Measurements from ENCODE around the gene ZNF488. TPM values are rescaled to one million over a fixed set of nuclear protein-coding genes. Genes with fewer than 3 reads are reported as not detected.

Gene ZNF488, protein sequence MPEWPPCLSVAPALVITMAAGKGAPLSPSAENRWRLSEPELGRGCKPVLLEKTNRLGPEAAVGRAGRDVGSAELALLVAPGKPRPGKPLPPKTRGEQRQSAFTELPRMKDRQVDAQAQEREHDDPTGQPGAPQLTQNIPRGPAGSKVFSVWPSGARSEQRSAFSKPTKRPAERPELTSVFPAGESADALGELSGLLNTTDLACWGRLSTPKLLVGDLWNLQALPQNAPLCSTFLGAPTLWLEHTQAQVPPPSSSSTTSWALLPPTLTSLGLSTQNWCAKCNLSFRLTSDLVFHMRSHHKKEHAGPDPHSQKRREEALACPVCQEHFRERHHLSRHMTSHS
- total RNA-seq = 2.9 and 3.2 TPM in 2 replicates
- long read RNA-seq = 0 reads

DNA sequence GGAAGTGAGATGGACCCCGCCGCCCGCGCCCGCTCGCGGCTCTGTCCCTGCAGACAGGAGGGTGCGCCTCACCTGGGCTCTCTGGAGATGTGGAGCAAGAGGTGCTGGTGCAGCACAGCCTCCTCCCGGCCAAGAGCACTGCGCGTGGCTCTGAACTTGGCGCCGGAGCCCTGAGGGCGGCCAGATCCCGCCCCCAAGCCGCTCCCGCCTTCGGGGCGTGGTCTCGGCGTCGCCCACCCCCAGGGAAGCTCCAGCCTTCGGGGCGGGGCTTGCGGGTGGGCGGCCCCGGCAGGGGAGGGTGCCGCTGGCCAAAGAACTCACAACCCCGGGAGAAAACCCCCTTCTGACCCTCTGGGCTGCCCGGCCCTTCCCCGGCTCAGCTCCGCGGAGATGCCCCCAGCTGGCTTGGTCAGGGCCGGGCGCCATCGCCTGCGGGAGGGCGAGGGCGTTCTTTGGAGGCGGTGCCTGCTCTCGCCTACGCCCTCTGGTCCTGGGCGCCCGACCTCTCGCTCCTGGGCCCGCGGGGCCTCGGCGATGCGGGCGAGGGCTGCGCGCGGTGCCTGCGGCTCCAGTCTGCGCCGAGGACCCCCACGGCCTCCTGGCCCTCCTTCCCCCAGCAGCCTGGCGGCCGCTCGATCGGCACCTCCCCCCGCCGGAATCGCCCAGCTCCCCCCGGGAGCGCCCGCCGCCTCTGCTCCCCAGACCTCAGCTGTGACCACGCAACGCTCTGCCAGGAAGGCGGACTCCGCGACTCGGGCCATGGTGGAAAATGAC is at the start of gene ZNF488:
Gene ZNF488, minus strand, starts transcription at position 146 of the 774 bp plus-strand sequence. CDS start 15,464 bp downstream, outside the sequence.
- H3K4me1 Mint-ChIP-seq = peaks cover 30% of the 10 kb centered on the region
- H3K4me3 Mint-ChIP-seq = peak within 1 kb of the TSS; percentile 90
- DNase-seq (ENCODE audit: low read depth, low spot score) = peak; percentile 71
- H3K36me3 Mint-ChIP-seq (ENCODE audit: low read depth) = no peaks in the 10 kb centered on the region
- H3K27ac Mint-ChIP-seq (ENCODE audit: unreplicated experiment) = no peak within 1 kb of the TSS
- no peaks in the 10 kb centered on the region for H3K9me3 Mint-ChIP-seq
- TF ChIP-seq, protein P1, sequence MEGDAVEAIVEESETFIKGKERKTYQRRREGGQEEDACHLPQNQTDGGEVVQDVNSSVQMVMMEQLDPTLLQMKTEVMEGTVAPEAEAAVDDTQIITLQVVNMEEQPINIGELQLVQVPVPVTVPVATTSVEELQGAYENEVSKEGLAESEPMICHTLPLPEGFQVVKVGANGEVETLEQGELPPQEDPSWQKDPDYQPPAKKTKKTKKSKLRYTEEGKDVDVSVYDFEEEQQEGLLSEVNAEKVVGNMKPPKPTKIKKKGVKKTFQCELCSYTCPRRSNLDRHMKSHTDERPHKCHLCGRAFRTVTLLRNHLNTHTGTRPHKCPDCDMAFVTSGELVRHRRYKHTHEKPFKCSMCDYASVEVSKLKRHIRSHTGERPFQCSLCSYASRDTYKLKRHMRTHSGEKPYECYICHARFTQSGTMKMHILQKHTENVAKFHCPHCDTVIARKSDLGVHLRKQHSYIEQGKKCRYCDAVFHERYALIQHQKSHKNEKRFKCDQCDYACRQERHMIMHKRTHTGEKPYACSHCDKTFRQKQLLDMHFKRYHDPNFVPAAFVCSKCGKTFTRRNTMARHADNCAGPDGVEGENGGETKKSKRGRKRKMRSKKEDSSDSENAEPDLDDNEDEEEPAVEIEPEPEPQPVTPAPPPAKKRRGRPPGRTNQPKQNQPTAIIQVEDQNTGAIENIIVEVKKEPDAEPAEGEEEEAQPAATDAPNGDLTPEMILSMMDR (conservative IDR thresholded peaks at IDR 0.05) = no peak
- H3K27me3 Mint-ChIP-seq (ENCODE audit: low read depth) = peaks cover 62% of the 10 kb centered on the region

DNA sequence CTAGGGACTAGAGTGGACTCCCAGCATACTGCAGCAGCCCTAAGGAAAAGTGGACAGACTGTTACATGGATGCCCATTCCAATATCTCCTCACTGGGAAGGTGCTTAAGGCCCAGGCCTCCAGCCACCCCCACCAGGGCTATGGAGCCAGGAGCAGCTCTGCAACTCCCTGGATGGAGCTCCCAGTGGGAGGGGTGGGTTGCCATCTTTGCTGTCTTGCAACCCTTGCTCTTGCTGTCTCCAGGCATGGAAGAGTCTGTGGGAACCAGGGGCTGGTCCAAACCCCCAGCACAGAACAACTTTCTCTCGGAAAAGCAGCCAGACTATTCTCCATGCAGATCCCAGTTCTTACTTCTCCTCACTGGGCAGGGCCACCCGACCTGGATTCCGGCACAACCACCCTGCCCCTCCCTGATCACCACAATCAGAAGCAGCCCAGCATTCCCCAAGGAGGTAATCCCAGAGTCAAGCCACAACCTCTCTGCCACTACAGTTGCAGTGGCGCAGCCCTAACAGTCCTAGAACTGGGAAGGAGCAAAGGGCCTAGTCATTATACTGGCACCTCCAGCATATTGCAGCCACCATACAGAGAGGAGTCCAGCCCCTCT is 41.8 kb upstream of the ZNF488 start:
- H3K27ac Mint-ChIP-seq (ENCODE audit: unreplicated experiment) = no peak overlapping the region
- H3K27me3 Mint-ChIP-seq (ENCODE audit: low read depth) = peaks cover 22% of the 10 kb centered on the region
- DNase-seq (ENCODE audit: low read depth, low spot score) = no peak
- H3K4me1 Mint-ChIP-seq = peaks cover 10% of the 10 kb centered on the region
- H3K9me3 Mint-ChIP-seq = peaks cover 5% of the 10 kb centered on the region
- H3K4me3 Mint-ChIP-seq = no peak overlapping the region
- no peaks in the 10 kb centered on the region for H3K36me3 Mint-ChIP-seq (ENCODE audit: low read depth)
- TF ChIP-seq, protein P1 (conservative IDR thresholded peaks at IDR 0.05) = no peak

DNA sequence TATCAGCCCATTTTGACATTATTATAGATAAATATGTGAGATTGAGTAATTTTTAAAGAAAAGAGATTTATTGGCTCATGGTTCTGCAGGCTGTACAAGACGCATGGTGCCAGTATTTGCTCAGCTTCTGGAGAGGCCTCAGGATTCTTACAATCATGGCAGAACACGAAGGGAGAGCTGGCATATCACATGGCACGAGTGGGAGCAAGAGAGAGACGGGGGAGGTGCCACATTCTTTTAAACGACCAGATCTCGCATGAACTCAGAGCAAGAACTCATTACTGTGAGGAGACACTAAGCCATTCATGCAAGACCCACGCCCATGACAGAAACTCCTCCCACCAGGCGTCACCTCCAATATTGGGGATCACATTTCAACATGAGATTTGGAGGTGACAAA is 40.1 kb upstream of the ZNF488 start:
- DNase-seq (ENCODE audit: low read depth, low spot score) = no peak
- TF ChIP-seq, protein P1 (conservative IDR thresholded peaks at IDR 0.05) = no peak
- peaks cover 16% of the 10 kb centered on the region for H3K4me1 Mint-ChIP-seq
- no peak overlapping the region for H3K27ac Mint-ChIP-seq (ENCODE audit: unreplicated experiment)
- H3K4me3 Mint-ChIP-seq = no peak overlapping the region
- peaks cover 8% of the 10 kb centered on the region for H3K27me3 Mint-ChIP-seq (ENCODE audit: low read depth)
- no peaks in the 10 kb centered on the region for H3K36me3 Mint-ChIP-seq (ENCODE audit: low read depth)
- peaks cover 5% of the 10 kb centered on the region for H3K9me3 Mint-ChIP-seq

DNA sequence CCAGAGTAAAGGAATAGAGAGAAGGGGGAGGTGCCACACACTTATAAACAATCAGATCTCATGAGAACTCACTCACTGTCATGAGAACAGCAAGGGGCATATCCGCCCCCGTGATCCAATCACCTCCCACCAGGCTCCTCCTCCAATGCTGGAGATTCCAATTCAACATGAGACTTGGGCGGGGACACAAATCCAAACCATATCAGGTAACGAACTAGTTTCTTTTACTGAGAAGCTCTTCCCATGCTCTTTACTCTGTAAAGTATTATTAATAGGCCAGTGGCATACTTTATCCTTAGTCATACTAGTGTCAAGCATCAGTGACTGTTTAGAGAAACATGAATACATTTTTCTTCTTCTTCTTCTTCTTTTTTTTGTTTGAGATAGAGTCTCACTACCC is 39.4 kb upstream of the ZNF488 start:
- Mint-ChIP-seq H3K4me3 (no peak overlapping the region), H3K27me3 (ENCODE audit: low read depth) (peaks cover under 1% of the 10 kb centered on the region), H3K36me3 (ENCODE audit: low read depth) (no peaks in the 10 kb centered on the region), H3K4me1 (peaks cover 16% of the 10 kb centered on the region), H3K9me3 (no peaks in the 10 kb centered on the region), H3K27ac (ENCODE audit: unreplicated experiment) (no peak overlapping the region)
- TF ChIP-seq, protein P1 (conservative IDR thresholded peaks at IDR 0.05) = no peak
- no peak for DNase-seq (ENCODE audit: low read depth, low spot score)

DNA sequence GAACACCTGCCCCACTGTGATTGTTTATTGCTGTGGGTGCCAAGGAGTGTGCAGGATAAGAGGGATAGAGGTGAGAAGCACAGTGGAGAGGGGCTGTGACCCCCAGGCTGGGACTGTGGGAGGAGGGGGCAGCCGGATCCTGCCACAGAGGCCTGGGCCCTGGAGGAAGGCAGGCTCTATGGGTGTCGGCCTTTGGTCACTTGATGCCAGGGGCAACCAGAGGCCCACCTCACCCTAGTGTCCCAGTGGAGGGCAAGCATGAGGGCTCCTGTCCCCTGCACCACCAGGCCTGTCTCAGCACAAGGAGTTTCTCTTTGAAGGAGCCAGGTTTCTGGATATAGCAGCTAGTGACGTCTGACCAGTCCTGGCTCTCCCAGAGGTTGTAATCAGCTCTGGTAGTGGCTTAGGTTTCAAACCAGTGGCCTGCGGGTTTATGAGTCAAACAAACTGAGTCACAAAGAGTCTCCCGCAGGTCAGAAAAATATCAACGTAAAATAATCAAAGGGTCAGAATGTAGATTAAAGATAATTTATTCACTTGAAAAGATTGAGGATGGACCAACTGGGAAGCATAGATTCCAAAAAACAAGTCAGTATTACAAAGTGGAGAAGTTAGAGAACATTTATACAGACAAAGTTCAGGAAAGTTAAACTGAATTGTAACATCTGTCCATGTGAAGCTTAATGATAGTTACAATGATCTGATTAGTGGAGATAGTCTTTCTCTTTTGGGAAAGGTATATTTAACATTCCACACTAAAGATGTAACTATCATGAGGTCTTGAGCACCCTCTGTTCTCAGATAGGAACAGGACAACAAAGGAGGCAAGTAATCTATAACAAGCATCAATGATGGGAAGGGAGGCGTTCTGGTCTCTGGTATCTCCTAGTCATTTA is 37.2 kb upstream of the ZNF488 start:
- Mint-ChIP-seq H3K27ac (ENCODE audit: unreplicated experiment) (peak overlapping the region; percentile 88), H3K9me3 (no peaks in the 10 kb centered on the region), H3K36me3 (ENCODE audit: low read depth) (no peaks in the 10 kb centered on the region), H3K4me3 (no peak overlapping the region), H3K4me1 (peaks cover 16% of the 10 kb centered on the region), H3K27me3 (ENCODE audit: low read depth) (no peaks in the 10 kb centered on the region)
- no peak for DNase-seq (ENCODE audit: low read depth, low spot score)
- TF ChIP-seq, protein P1 (conservative IDR thresholded peaks at IDR 0.05) = no peak
